ENCODE measurements around the gene HRH3. TPM values are rescaled to one million over a fixed set of nuclear protein-coding genes. Genes with fewer than 3 reads are reported as not detected.
A peak's percentile ranks its signal among the peaks of the same experiment; 100 is the strongest.

The HRH3 gene
- total RNA-seq, 1 donor from 2014 or later: 0.09 TPM

- H3K4me3 ChIP-seq: no peak overlapping the region
- Mint-ChIP-seq H3K27me3 (ENCODE audit: insufficient read depth, low read depth) (no peaks in the 10 kb centered on the region), H3K36me3 (peaks cover 39% of the 10 kb centered on the region)
These were observed 42.0 kb upstream of the HRH3 start for GRCh38 chr20:62262064-62262463.

GRCh38 chr20:62259294-62259565 is 39.2 kb upstream of the HRH3 start:
- H3K4me3 ChIP-seq: no peak overlapping the region

More at GRCh38 chr20:62262064-62262463, 42.0 kb upstream of the HRH3 start:
- Histone ChIP-seq H2AFZ (replicated peaks) (no peak overlapping the region), H3K4me1 (no peaks in the 10 kb centered on the region), H3K9me3 (ENCODE audit: low read depth) (no peaks in the 10 kb centered on the region), H3F3A (ENCODE audit: low read depth) (no peaks in the 10 kb centered on the region), H3K27ac (no peak overlapping the region), H3K27me3 (no peaks in the 10 kb centered on the region), H3K9ac (no peak overlapping the region), H3K79me2 (ENCODE audit: low read depth) (no peaks in the 10 kb centered on the region), H4K20me1 (ENCODE audit: low read depth) (peaks cover 27% of the 10 kb centered on the region), H3K36me3 (peaks cover 6% of the 10 kb centered on the region), H3K4me2 (no peak overlapping the region)
- Mint-ChIP-seq H3K9me3 (peaks cover 5% of the 10 kb centered on the region), H3K4me3 (no peak overlapping the region), H3K4me1 (peaks cover 8% of the 10 kb centered on the region), H3K27ac (peak overlapping the region; percentile 76)
- no peak for DNase-seq (ENCODE audit: low spot score)
- TF ChIP-seq EZH2phosphoT487 (IDR thresholded peaks at IDR 0.05): no peak
- no peak for TF ChIP-seq CTCF (IDR thresholded peaks at IDR 0.05)
- no peak for TF ChIP-seq EZH2 (IDR thresholded peaks at IDR 0.05)

GRCh38 chr20:62258499-62259293 is 38.6 kb upstream of the HRH3 start:
- H3K9me3 ChIP-seq (ENCODE audit: low read depth): no peaks in the 10 kb centered on the region
- H3K9ac ChIP-seq: no peak overlapping the region
- H3K27me3 ChIP-seq: no peaks in the 10 kb centered on the region
- no peaks in the 10 kb centered on the region for H3F3A ChIP-seq (ENCODE audit: low read depth)
- Mint-ChIP-seq H3K4me1 (peaks cover 13% of the 10 kb centered on the region), H3K4me3 (no peak overlapping the region), H3K9me3 (no peaks in the 10 kb centered on the region), H3K27ac (peak overlapping the region; percentile 39), H3K27me3 (ENCODE audit: insufficient read depth, low read depth) (no peaks in the 10 kb centered on the region), H3K36me3 (peaks cover 20% of the 10 kb centered on the region)
- H3K4me1 ChIP-seq: peaks cover 3% of the 10 kb centered on the region
- H3K36me3 ChIP-seq: no peaks in the 10 kb centered on the region
- H3K4me3 ChIP-seq: no peak overlapping the region
- no peak for TF ChIP-seq EZH2 (IDR thresholded peaks at IDR 0.05)
- TF ChIP-seq EZH2phosphoT487 (IDR thresholded peaks at IDR 0.05): no peak
- no peak for TF ChIP-seq CTCF (IDR thresholded peaks at IDR 0.05)
- H3K4me2 ChIP-seq: no peak overlapping the region
- H2AFZ ChIP-seq (replicated peaks): no peak overlapping the region
- peaks cover 12% of the 10 kb centered on the region for H3K79me2 ChIP-seq (ENCODE audit: low read depth)
- H4K20me1 ChIP-seq (ENCODE audit: low read depth): peaks cover 46% of the 10 kb centered on the region
- H3K27ac ChIP-seq: no peak overlapping the region
- DNase-seq (ENCODE audit: low spot score): no peak

More at GRCh38 chr20:62259294-62259565, 39.2 kb upstream of the HRH3 start:
- peaks cover 21% of the 10 kb centered on the region for H3K36me3 Mint-ChIP-seq
- H3F3A ChIP-seq (ENCODE audit: low read depth): no peaks in the 10 kb centered on the region
- peaks cover 9% of the 10 kb centered on the region for H3K4me1 Mint-ChIP-seq
- no peaks in the 10 kb centered on the region for H3K27me3 ChIP-seq
- H3K4me2 ChIP-seq: no peak overlapping the region
- H4K20me1 ChIP-seq (ENCODE audit: low read depth): peaks cover 41% of the 10 kb centered on the region
- TF ChIP-seq EZH2 (IDR thresholded peaks at IDR 0.05) (no peak), CTCF (IDR thresholded peaks at IDR 0.05) (no peak), EZH2phosphoT487 (IDR thresholded peaks at IDR 0.05) (no peak)
- no peak overlapping the region for H2AFZ ChIP-seq (replicated peaks)
- no peak overlapping the region for H3K27ac ChIP-seq
- no peak for DNase-seq (ENCODE audit: low spot score)
- H3K4me3 Mint-ChIP-seq: no peak overlapping the region
- no peak overlapping the region for H3K9ac ChIP-seq
- no peaks in the 10 kb centered on the region for H3K36me3 ChIP-seq
- no peaks in the 10 kb centered on the region for H3K27me3 Mint-ChIP-seq (ENCODE audit: insufficient read depth, low read depth)
- peaks cover 12% of the 10 kb centered on the region for H3K79me2 ChIP-seq (ENCODE audit: low read depth)
- H3K9me3 Mint-ChIP-seq: no peaks in the 10 kb centered on the region
- no peaks in the 10 kb centered on the region for H3K4me1 ChIP-seq
- no peak overlapping the region for H3K27ac Mint-ChIP-seq
- H3K9me3 ChIP-seq (ENCODE audit: low read depth): no peaks in the 10 kb centered on the region
